WTC11 (cell line): ENCODE measurements around the gene C1orf146. TPM values are rescaled to one million over a fixed set of nuclear protein-coding genes. Genes with fewer than 3 reads are reported as not detected.

ENCODE experiments used
- ATAC-seq: fragments of 200-7000 bp; cut with Tn5 transposase; 2 replicates; pipeline ENCODE4 v1.10.0; 2021; ENCODE audit warnings: mild to moderate bottlenecking, moderate library complexity
- CTCF ChIA-PET: fragments of 300-600 bp; sonication (Branson Sonifier 250); formaldehyde crosslinking; loops from one replicate; lab custom pipeline; 2021; ENCODE audit warnings: antibody characterized with exemption; lab: Charles Lee
- POLR2A ChIA-PET: fragments of 350-600 bp; sonication (Branson Sonifier 250); formaldehyde crosslinking; loops from one replicate; lab custom pipeline; 2021; ENCODE audit warnings: antibody characterized with exemption; lab: Charles Lee
- DNase-seq: peaks from one replicate; pipeline ENCODE4 v3.0.0; 2021; ENCODE audit warnings: low spot score
- H3K27ac Mint-ChIP-seq: 2 replicates; pipeline ENCODE4 v1.8.0; 2021; ENCODE audit warnings: mixed read lengths
- H3K27me3 Mint-ChIP-seq: 2 replicates; pipeline ENCODE4 v1.8.0; 2021; ENCODE audit warnings: low read depth, mild to moderate bottlenecking, moderate library complexity, mixed read lengths
- H3K36me3 Mint-ChIP-seq: 2 replicates; pipeline ENCODE4 v1.8.0; 2021; ENCODE audit warnings: mixed read lengths
- H3K4me1 Mint-ChIP-seq: 2 replicates; pipeline ENCODE4 v1.8.0; 2022; ENCODE audit warnings: mixed read lengths
- H3K4me3 Mint-ChIP-seq: 2 replicates; pipeline ENCODE4 v1.8.0; 2021; ENCODE audit warnings: mild to moderate bottlenecking, moderate library complexity, mixed read lengths
- H3K9me3 Mint-ChIP-seq: 2 replicates; pipeline ENCODE4 v1.8.0; 2021; ENCODE audit warnings: mixed read lengths
- CBFB ChIP-seq: sonication (generic); formaldehyde crosslinking; IDR thresholded peaks from 2 replicates; pipeline ENCODE4 v1.8.1; 2022; ENCODE audit warnings: mild to moderate bottlenecking, low read depth, missing genetic modification reagents
- EMX1 ChIP-seq: fragments of 250-450 bp; sonication (Bioruptor Pico); IDR thresholded peaks from 2 replicates; pipeline ENCODE4 v1.8.0; 2021; ENCODE audit warnings: mild to moderate bottlenecking
- ETV6 ChIP-seq: sonication (generic); formaldehyde crosslinking; IDR thresholded peaks from 2 replicates; pipeline ENCODE4 v1.8.1; 2022; ENCODE audit warnings: mild to moderate bottlenecking, missing genetic modification reagents
- FOXJ3 ChIP-seq: sonication (generic); formaldehyde crosslinking; IDR thresholded peaks from 2 replicates; pipeline ENCODE4 v1.9.0; 2021; ENCODE audit warnings: missing genetic modification reagents, mild to moderate bottlenecking, borderline replicate concordance
- IRF2 ChIP-seq: sonication (generic); formaldehyde crosslinking; IDR thresholded peaks from 2 replicates; pipeline ENCODE4 v1.8.0; 2022; ENCODE audit warnings: low read depth, missing genetic modification reagents, borderline replicate concordance
- MYBL2 ChIP-seq: sonication (generic); formaldehyde crosslinking; IDR thresholded peaks from 2 replicates; pipeline ENCODE4 v1.8.1; 2023; ENCODE audit warnings: mild to moderate bottlenecking, moderate library complexity, missing genetic modification reagents
- RORB ChIP-seq: fragments of 250-450 bp; sonication (Bioruptor Pico); IDR thresholded peaks from 2 replicates; pipeline ENCODE4 v1.9.0; 2021; ENCODE audit warnings: mild to moderate bottlenecking
- TCF7 ChIP-seq: sonication (generic); formaldehyde crosslinking; IDR thresholded peaks from 2 replicates; pipeline ENCODE4 v1.8.0; 2022; ENCODE audit warnings: mild to moderate bottlenecking, low read depth, missing genetic modification reagents, moderate library complexity
- TEAD1 ChIP-seq: sonication (generic); formaldehyde crosslinking; IDR thresholded peaks from 2 replicates; pipeline ENCODE4 v1.8.0; 2022; ENCODE audit warnings: mild to moderate bottlenecking, missing genetic modification reagents
- TEAD4 ChIP-seq: sonication (generic); formaldehyde crosslinking; IDR thresholded peaks from 2 replicates; pipeline ENCODE4 v1.8.0; 2022; ENCODE audit warnings: mild to moderate bottlenecking, missing genetic modification reagents
- ZNF219 ChIP-seq: sonication (generic); formaldehyde crosslinking; IDR thresholded peaks from 2 replicates; pipeline ENCODE4 v1.8.0; 2023; ENCODE audit warnings: missing genetic modification reagents, mild to moderate bottlenecking, borderline replicate concordance
- ZNF317 ChIP-seq: sonication (generic); formaldehyde crosslinking; IDR thresholded peaks from 2 replicates; pipeline ENCODE4 v1.8.1; 2023; ENCODE audit warnings: low read depth, mild to moderate bottlenecking, moderate library complexity, missing genetic modification reagents, borderline replicate concordance
- ZNF396 ChIP-seq: fragments of 250-450 bp; sonication (Bioruptor Pico); IDR thresholded peaks from 2 replicates; pipeline ENCODE4 v1.8.0; 2021; ENCODE audit warnings: mild to moderate bottlenecking, moderate library complexity, borderline replicate concordance
- ZNF416 ChIP-seq: fragments of 250-450 bp; sonication (Bioruptor Pico); IDR thresholded peaks from 2 replicates; pipeline ENCODE4 v1.9.0; 2021; ENCODE audit warnings: mild to moderate bottlenecking, inconsistent platforms
- ZNF423 ChIP-seq: fragments of 250-450 bp; sonication (Bioruptor Pico); IDR thresholded peaks from 2 replicates; pipeline ENCODE4 v2.1.2; 2022; ENCODE audit warnings: mild to moderate bottlenecking, moderate library complexity
- total RNA-seq: library from RNA; stranded (reverse); gene quantifications from 3 replicates; pipeline ENCODE4 v1.2.3, GENCODE V29; 2021
- TF ChIP-seq, protein P1 (sequence below): sonication (generic); formaldehyde crosslinking; IDR thresholded peaks from 2 replicates; pipeline ENCODE4 v1.8.1; 2023; ENCODE audit warnings: mild to moderate bottlenecking, missing genetic modification reagents
- TF ChIP-seq, protein P2 (sequence below): sonication (generic); formaldehyde crosslinking; conservative IDR thresholded peaks from 2 replicates; pipeline ENCODE4 v1.8.1; 2022; ENCODE audit warnings: mild to moderate bottlenecking, missing genetic modification reagents
- TF ChIP-seq, protein P3 (sequence below): fragments of 250-450 bp; sonication (Bioruptor Pico); IDR thresholded peaks from 2 replicates; pipeline ENCODE4 v1.9.0; 2021; ENCODE audit warnings: mild to moderate bottlenecking, borderline replicate concordance
- TF ChIP-seq, protein P4 (sequence below): sonication (generic); formaldehyde crosslinking; IDR thresholded peaks from 2 replicates; pipeline ENCODE4 v1.8.0; 2022; ENCODE audit warnings: mild to moderate bottlenecking, missing genetic modification reagents
- TF ChIP-seq, protein P5 (sequence below): sonication (generic); formaldehyde crosslinking; IDR thresholded peaks from 2 replicates; pipeline ENCODE4 v1.8.1; 2022; ENCODE audit warnings: mild to moderate bottlenecking, moderate library complexity, missing genetic modification reagents
- TF ChIP-seq, protein P6 (sequence below): fragments of 250-450 bp; sonication (Bioruptor Pico); IDR thresholded peaks from 2 replicates; pipeline ENCODE4 v1.9.0; 2021; ENCODE audit warnings: mild to moderate bottlenecking
- TF ChIP-seq, protein P7 (sequence below): sonication (generic); formaldehyde crosslinking; IDR thresholded peaks from 2 replicates; pipeline ENCODE4 v1.8.0; 2022; ENCODE audit warnings: mild to moderate bottlenecking, missing genetic modification reagents
- TF ChIP-seq, protein P8 (sequence below): sonication (generic); formaldehyde crosslinking; IDR thresholded peaks from 2 replicates; pipeline ENCODE4 v1.8.1; 2022; ENCODE audit warnings: mild to moderate bottlenecking, missing genetic modification reagents, moderate library complexity, borderline replicate concordance

Gene C1orf146
- total RNA-seq, 1 experiment from 2014 or later, result not detected

DNA sequence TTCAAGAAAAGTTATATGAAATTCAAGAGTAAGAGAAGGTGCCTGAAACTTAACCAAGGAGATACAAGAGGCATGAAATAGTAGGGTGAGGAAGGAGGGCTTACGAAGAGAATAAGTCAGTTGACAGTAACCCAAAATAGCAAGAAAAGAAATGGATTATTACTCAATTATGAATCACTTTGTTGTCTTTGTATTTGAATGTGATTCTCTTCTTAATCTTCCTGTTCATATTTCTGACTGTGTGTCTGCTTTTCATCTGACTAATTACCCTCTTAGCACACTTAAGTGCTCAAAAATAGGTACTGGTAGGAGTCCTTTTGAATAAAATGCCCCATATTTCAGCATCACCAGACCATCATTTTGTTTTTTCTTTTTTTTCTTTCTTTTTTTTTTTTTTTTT lies 41.6 kb downstream of the C1orf146 start:
- DNase-seq, result no peak
- Mint-ChIP-seq H3K36me3 (peaks cover 56% of the 10 kb centered on the region), H3K9me3 (no peaks in the 10 kb centered on the region), H3K4me3 (no peak overlapping the region), H3K27ac (no peak overlapping the region), H3K4me1 (no peaks in the 10 kb centered on the region), H3K27me3 (no peaks in the 10 kb centered on the region)
- no peak for ATAC-seq
- POLR2A ChIA-PET, result no interaction called here
- CTCF ChIA-PET, result no interaction called here
- no peak for TF ChIP-seq ZNF396 (CRISPR knock-in tag)
- TF ChIP-seq, protein P1, sequence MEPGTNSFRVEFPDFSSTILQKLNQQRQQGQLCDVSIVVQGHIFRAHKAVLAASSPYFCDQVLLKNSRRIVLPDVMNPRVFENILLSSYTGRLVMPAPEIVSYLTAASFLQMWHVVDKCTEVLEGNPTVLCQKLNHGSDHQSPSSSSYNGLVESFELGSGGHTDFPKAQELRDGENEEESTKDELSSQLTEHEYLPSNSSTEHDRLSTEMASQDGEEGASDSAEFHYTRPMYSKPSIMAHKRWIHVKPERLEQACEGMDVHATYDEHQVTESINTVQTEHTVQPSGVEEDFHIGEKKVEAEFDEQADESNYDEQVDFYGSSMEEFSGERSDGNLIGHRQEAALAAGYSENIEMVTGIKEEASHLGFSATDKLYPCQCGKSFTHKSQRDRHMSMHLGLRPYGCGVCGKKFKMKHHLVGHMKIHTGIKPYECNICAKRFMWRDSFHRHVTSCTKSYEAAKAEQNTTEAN (CRISPR knock-in tag), result no peak
- TF ChIP-seq FOXJ3 (CRISPR knock-in tag), result no peak
- TF ChIP-seq ZNF219, result no peak
- TF ChIP-seq ZNF423, result no peak

DNA sequence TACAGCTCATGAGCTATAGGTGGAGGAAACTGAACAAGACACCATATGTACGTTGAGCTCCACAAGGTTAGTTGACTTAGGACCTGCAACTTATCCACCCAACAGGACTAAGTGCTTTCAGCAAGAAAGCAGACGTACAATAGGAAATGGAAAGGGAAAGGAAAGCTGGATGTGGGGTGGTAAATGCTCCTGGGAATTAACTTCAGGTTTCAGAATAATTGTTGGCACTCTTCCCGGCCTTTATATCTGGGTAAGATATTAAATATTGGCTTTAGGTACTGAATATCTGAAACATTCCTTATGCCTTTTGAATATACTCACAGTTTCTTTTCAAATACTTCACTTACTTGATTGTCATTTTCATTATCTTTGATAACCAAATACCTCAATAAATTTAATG lies 44.8 kb downstream of the C1orf146 start:
- no peak overlapping the region for H3K4me3 Mint-ChIP-seq
- ATAC-seq, result no peak
- ChIA-PET POLR2A (no interaction called here), CTCF (interaction anchor here (0.5 kb wide), 1 partner anchor 253 kb away, joined by 4 read pairs; no protein-coding TSS in a partner anchor)
- H3K27me3 Mint-ChIP-seq, result no peaks in the 10 kb centered on the region
- no peak for DNase-seq
- peaks cover 46% of the 10 kb centered on the region for H3K36me3 Mint-ChIP-seq
- H3K27ac Mint-ChIP-seq, result no peak overlapping the region
- no peaks in the 10 kb centered on the region for H3K9me3 Mint-ChIP-seq
- no peaks in the 10 kb centered on the region for H3K4me1 Mint-ChIP-seq
- TF ChIP-seq ZNF317 (CRISPR knock-in tag) (no peak), IRF2 (CRISPR knock-in tag) (no peak), ZNF416 (CRISPR knock-in tag) (no peak), TEAD4 (CRISPR knock-in tag) (no peak), EMX1 (CRISPR knock-in tag) (no peak), MYBL2 (CRISPR knock-in tag) (no peak), RORB (no peak), ETV6 (CRISPR knock-in tag) (no peak), ZNF219 (no peak), CBFB (CRISPR knock-in tag) (no peak), TCF7 (CRISPR knock-in tag) (no peak), TEAD1 (CRISPR knock-in tag) (no peak)
- TF ChIP-seq, protein P2, sequence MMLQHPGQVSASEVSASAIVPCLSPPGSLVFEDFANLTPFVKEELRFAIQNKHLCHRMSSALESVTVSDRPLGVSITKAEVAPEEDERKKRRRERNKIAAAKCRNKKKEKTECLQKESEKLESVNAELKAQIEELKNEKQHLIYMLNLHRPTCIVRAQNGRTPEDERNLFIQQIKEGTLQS, result no peak
- TF ChIP-seq, protein P3, sequence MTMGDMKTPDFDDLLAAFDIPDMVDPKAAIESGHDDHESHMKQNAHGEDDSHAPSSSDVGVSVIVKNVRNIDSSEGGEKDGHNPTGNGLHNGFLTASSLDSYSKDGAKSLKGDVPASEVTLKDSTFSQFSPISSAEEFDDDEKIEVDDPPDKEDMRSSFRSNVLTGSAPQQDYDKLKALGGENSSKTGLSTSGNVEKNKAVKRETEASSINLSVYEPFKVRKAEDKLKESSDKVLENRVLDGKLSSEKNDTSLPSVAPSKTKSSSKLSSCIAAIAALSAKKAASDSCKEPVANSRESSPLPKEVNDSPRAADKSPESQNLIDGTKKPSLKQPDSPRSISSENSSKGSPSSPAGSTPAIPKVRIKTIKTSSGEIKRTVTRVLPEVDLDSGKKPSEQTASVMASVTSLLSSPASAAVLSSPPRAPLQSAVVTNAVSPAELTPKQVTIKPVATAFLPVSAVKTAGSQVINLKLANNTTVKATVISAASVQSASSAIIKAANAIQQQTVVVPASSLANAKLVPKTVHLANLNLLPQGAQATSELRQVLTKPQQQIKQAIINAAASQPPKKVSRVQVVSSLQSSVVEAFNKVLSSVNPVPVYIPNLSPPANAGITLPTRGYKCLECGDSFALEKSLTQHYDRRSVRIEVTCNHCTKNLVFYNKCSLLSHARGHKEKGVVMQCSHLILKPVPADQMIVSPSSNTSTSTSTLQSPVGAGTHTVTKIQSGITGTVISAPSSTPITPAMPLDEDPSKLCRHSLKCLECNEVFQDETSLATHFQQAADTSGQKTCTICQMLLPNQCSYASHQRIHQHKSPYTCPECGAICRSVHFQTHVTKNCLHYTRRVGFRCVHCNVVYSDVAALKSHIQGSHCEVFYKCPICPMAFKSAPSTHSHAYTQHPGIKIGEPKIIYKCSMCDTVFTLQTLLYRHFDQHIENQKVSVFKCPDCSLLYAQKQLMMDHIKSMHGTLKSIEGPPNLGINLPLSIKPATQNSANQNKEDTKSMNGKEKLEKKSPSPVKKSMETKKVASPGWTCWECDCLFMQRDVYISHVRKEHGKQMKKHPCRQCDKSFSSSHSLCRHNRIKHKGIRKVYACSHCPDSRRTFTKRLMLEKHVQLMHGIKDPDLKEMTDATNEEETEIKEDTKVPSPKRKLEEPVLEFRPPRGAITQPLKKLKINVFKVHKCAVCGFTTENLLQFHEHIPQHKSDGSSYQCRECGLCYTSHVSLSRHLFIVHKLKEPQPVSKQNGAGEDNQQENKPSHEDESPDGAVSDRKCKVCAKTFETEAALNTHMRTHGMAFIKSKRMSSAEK, result no peak
- TF ChIP-seq, protein P4, sequence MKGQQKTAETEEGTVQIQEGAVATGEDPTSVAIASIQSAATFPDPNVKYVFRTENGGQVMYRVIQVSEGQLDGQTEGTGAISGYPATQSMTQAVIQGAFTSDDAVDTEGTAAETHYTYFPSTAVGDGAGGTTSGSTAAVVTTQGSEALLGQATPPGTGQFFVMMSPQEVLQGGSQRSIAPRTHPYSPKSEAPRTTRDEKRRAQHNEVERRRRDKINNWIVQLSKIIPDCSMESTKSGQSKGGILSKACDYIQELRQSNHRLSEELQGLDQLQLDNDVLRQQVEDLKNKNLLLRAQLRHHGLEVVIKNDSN (CRISPR knock-in tag), result no peak
- TF ChIP-seq, protein P5, sequence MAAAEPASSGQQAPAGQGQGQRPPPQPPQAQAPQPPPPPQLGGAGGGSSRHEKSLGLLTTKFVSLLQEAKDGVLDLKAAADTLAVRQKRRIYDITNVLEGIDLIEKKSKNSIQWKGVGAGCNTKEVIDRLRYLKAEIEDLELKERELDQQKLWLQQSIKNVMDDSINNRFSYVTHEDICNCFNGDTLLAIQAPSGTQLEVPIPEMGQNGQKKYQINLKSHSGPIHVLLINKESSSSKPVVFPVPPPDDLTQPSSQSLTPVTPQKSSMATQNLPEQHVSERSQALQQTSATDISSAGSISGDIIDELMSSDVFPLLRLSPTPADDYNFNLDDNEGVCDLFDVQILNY, result no peak
- TF ChIP-seq, protein P6, sequence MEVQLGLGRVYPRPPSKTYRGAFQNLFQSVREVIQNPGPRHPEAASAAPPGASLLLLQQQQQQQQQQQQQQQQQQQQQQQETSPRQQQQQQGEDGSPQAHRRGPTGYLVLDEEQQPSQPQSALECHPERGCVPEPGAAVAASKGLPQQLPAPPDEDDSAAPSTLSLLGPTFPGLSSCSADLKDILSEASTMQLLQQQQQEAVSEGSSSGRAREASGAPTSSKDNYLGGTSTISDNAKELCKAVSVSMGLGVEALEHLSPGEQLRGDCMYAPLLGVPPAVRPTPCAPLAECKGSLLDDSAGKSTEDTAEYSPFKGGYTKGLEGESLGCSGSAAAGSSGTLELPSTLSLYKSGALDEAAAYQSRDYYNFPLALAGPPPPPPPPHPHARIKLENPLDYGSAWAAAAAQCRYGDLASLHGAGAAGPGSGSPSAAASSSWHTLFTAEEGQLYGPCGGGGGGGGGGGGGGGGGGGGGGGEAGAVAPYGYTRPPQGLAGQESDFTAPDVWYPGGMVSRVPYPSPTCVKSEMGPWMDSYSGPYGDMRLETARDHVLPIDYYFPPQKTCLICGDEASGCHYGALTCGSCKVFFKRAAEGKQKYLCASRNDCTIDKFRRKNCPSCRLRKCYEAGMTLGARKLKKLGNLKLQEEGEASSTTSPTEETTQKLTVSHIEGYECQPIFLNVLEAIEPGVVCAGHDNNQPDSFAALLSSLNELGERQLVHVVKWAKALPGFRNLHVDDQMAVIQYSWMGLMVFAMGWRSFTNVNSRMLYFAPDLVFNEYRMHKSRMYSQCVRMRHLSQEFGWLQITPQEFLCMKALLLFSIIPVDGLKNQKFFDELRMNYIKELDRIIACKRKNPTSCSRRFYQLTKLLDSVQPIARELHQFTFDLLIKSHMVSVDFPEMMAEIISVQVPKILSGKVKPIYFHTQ (CRISPR knock-in tag), result no peak
- TF ChIP-seq, protein P7, sequence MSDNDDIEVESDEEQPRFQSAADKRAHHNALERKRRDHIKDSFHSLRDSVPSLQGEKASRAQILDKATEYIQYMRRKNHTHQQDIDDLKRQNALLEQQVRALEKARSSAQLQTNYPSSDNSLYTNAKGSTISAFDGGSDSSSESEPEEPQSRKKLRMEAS (CRISPR knock-in tag), result no peak
- TF ChIP-seq, protein P8, sequence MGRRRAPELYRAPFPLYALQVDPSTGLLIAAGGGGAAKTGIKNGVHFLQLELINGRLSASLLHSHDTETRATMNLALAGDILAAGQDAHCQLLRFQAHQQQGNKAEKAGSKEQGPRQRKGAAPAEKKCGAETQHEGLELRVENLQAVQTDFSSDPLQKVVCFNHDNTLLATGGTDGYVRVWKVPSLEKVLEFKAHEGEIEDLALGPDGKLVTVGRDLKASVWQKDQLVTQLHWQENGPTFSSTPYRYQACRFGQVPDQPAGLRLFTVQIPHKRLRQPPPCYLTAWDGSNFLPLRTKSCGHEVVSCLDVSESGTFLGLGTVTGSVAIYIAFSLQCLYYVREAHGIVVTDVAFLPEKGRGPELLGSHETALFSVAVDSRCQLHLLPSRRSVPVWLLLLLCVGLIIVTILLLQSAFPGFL (CRISPR knock-in tag), result no peak
